Thyroid gland (tissue), 4 donors: Measurements from ENCODE around the gene ZNF740.

Experiments
- CTCF ChIP-seq, 6 experiments: fragments of 200-600 bp in 3 of 6; fragments of 450-650 bp in 3 of 6; sonication (generic) in 3 of 6; IDR thresholded peaks; one replicate each; pipeline ENCODE4 v1.5.1; 2016 to 2019; ENCODE audit warnings: antibody characterized with exemption in 6 of 6, mild to moderate bottlenecking in 2 of 6, inconsistent platforms in 1 of 6, moderate library complexity in 1 of 6
- POLR2A ChIP-seq, 2 donors: fragments of 450-650 bp; IDR thresholded peaks; one replicate each; pipeline ENCODE4 v1.6.1; 2017; ENCODE audit warnings: antibody characterized with exemption in 2 of 2, mild to moderate bottlenecking in 2 of 2, moderate library complexity in 1 of 2

- TF ChIP-seq CTCF (IDR thresholded peaks at IDR 0.05): no peak
- TF ChIP-seq POLR2A (IDR thresholded peaks at IDR 0.05): no peak
These were observed 19.2 kb upstream of the ZNF740 start for GRCh38 chr12:53161119-53161911.
